Progenitor cell of endocrine pancreas (in vitro differentiated cells): ENCODE data around the gene RHOH. TPM values are rescaled to one million over a fixed set of nuclear protein-coding genes. Genes with fewer than 3 reads are reported as not detected.

ENCODE experiments used
- DNase-seq: peaks from one replicate; pipeline ENCODE4 v3.0.0; 2021; ENCODE audit warnings: low spot score; ENCODE audit not compliant: unreplicated experiment
- H3K27ac Mint-ChIP-seq: 2 replicates; pipeline ENCODE4 v1.8.0; 2021; ENCODE audit warnings: mild to moderate bottlenecking, moderate library complexity, mixed read lengths
- H3K27me3 Mint-ChIP-seq: 2 replicates; pipeline ENCODE4 v1.8.0; 2021; ENCODE audit warnings: mixed read lengths
- H3K36me3 Mint-ChIP-seq: 2 replicates; pipeline ENCODE4 v1.8.0; 2022; ENCODE audit warnings: mixed read lengths; ENCODE audit not compliant: insufficient read depth
- H3K4me1 Mint-ChIP-seq: 2 replicates; pipeline ENCODE4 v1.8.0; 2021; ENCODE audit warnings: low read depth, mixed read lengths
- H3K4me3 Mint-ChIP-seq: 2 replicates; pipeline ENCODE4 v1.8.0; 2021; ENCODE audit warnings: low read depth, mild to moderate bottlenecking, moderate library complexity, mixed read lengths
- H3K9me3 Mint-ChIP-seq: 2 replicates; pipeline ENCODE4 v1.8.0; 2021; ENCODE audit warnings: low read depth, mixed read lengths
- total RNA-seq: library from RNA; stranded (reverse); gene quantifications from 2 replicates; pipeline ENCODE4 v1.2.1, GENCODE V29; 2021
- TF ChIP-seq, protein P1 (sequence below): fragments of 200-600 bp; sonication (generic); IDR thresholded peaks from one replicate; pipeline ENCODE4 v1.5.0; 2021; ENCODE audit warnings: antibody characterized with exemption, mild to moderate bottlenecking; ENCODE audit not compliant: unreplicated experiment

The RHOH gene
- total RNA-seq, 1 donor from 2014 or later: 4.5 TPM

DNA sequence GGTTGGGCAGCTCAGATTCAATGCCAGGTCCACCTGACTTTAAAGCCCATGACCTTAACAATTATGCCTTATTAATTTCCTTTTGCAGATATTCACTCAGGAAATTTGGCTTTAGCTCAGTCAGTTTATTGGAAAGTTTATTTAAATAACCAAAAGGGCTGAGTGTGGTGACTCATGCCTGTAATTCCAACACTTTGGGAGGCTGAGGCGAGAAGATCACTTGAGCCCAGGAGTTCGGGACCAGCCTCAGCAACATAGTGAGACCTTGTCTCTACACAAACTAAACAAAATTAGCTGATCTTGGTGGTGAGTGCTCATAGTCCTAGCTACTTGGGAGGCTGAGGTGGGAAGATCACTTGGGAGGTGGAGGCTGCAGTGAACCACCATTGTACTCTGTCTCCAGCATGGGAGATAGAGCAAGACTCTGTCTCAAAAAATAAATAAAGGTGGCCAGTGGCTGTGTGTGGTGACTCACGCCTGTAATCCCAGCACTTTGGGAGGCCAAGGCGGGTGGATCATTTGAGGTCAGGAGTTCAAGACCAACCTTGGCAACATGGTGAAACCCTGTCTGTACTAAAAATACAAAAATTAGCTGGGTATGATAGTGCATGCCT, 43.3 kb downstream of the RHOH start:
- no peak overlapping the region for H3K27ac Mint-ChIP-seq
- no peak overlapping the region for H3K4me3 Mint-ChIP-seq
- no peak for DNase-seq
- no peaks in the 10 kb centered on the region for H3K27me3 Mint-ChIP-seq
- no peaks in the 10 kb centered on the region for H3K36me3 Mint-ChIP-seq
- TF ChIP-seq, protein P1, sequence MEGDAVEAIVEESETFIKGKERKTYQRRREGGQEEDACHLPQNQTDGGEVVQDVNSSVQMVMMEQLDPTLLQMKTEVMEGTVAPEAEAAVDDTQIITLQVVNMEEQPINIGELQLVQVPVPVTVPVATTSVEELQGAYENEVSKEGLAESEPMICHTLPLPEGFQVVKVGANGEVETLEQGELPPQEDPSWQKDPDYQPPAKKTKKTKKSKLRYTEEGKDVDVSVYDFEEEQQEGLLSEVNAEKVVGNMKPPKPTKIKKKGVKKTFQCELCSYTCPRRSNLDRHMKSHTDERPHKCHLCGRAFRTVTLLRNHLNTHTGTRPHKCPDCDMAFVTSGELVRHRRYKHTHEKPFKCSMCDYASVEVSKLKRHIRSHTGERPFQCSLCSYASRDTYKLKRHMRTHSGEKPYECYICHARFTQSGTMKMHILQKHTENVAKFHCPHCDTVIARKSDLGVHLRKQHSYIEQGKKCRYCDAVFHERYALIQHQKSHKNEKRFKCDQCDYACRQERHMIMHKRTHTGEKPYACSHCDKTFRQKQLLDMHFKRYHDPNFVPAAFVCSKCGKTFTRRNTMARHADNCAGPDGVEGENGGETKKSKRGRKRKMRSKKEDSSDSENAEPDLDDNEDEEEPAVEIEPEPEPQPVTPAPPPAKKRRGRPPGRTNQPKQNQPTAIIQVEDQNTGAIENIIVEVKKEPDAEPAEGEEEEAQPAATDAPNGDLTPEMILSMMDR: no peak
- no peaks in the 10 kb centered on the region for H3K9me3 Mint-ChIP-seq
- no peaks in the 10 kb centered on the region for H3K4me1 Mint-ChIP-seq

DNA sequence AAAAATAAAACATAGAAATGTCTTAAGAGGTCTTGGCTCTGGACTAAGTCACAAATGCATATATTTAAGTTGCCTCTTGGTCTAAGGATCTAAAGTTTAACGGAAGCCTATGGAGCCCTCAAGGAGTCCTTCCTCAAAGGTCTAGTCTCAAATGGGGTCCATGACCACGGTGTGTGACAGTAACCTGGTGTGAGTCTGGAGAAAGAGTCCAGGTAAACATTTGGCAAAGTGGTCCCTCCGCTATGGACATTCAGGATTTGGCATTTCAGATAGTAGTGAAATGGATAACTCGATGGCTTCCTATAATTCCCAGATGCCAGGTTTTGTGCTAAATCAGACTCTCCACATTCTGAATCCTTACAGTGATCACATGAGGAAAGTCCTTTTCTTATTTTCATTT, 44.2 kb downstream of the RHOH start:
- Mint-ChIP-seq H3K27me3 (no peaks in the 10 kb centered on the region), H3K36me3 (no peaks in the 10 kb centered on the region), H3K4me1 (peaks cover 1% of the 10 kb centered on the region), H3K9me3 (no peaks in the 10 kb centered on the region), H3K27ac (no peak overlapping the region), H3K4me3 (no peak overlapping the region)
- TF ChIP-seq, protein P1: no peak
- no peak for DNase-seq

DNA sequence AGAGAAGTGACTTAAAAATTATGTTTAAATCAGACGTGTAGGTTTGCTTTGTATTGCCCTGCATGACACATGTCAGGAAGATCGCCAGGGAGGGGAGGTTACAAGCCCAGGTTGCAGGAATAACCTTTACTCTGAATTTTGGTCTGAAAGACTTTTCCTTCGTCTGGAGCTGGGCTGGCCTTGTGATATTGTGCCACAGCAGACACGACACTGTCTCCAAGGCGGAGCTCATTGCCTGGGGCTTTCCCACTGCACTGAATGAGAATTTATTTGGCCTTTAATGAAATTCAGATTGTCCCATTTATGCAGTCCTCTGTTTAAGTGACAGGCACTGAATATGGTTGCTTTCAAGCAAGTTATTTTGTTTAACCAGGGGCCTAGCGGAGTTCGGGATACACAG, 45.1 kb downstream of the RHOH start:
- Mint-ChIP-seq H3K4me1 (peaks cover 1% of the 10 kb centered on the region), H3K27ac (no peak overlapping the region), H3K27me3 (no peaks in the 10 kb centered on the region), H3K36me3 (no peaks in the 10 kb centered on the region), H3K9me3 (no peaks in the 10 kb centered on the region), H3K4me3 (no peak overlapping the region)
- TF ChIP-seq, protein P1: no peak
- DNase-seq: no peak

DNA sequence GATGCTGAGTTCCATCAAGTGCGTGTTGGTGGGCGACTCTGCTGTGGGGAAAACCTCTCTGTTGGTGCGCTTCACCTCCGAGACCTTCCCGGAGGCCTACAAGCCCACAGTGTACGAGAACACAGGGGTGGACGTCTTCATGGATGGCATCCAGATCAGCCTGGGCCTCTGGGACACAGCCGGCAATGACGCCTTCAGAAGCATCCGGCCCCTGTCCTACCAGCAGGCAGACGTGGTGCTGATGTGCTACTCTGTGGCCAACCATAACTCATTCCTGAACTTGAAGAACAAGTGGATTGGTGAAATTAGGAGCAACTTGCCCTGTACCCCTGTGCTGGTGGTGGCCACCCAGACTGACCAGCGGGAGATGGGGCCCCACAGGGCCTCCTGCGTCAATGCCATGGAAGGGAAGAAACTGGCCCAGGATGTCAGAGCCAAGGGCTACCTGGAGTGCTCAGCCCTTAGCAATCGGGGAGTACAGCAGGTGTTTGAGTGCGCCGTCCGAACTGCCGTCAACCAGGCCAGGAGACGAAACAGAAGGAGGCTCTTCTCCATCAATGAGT, 46.6 kb downstream of the RHOH start:
- H3K4me3 Mint-ChIP-seq: no peak overlapping the region
- H3K4me1 Mint-ChIP-seq: peaks cover 1% of the 10 kb centered on the region
- no peak for DNase-seq
- H3K9me3 Mint-ChIP-seq: no peaks in the 10 kb centered on the region
- no peaks in the 10 kb centered on the region for H3K36me3 Mint-ChIP-seq
- TF ChIP-seq, protein P1: no peak
- H3K27ac Mint-ChIP-seq: no peak overlapping the region
- no peaks in the 10 kb centered on the region for H3K27me3 Mint-ChIP-seq

DNA sequence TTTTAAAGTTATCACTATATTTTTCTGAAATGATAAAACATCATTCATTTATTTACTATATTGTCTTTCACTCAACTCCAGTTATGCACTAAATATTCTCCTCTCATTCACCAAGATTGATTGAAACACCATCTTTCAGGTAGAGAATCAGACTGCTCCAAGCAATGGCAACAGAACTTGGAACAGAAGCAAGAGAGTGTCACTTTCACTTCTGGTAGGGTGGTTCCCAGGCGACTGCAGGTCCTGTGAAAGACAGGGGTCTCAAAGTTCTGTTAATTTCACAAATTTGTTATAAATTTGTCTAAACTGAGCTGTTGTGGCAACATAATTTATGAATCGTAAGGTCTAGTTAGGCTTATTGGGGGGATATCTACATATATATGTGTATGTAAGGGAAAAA, 47.8 kb downstream of the RHOH start:
- Mint-ChIP-seq H3K9me3 (no peaks in the 10 kb centered on the region), H3K4me3 (no peak overlapping the region), H3K36me3 (no peaks in the 10 kb centered on the region), H3K4me1 (peaks cover 1% of the 10 kb centered on the region), H3K27ac (no peak overlapping the region), H3K27me3 (no peaks in the 10 kb centered on the region)
- no peak for DNase-seq
- TF ChIP-seq, protein P1: no peak
